Esophagus muscularis mucosa (tissue), 4 donors: ENCODE measurements around the gene ATXN10.

Experiments
- CTCF ChIP-seq, 3 experiments: fragments of 200-600 bp in 2 of 3; fragments of 450-650 bp in 1 of 3; sonication (generic) in 2 of 3; IDR thresholded peaks; one replicate each; pipeline ENCODE4 v1.5.1; 2017 to 2019; ENCODE audit warnings: antibody characterized with exemption in 3 of 3, mild to moderate bottlenecking in 2 of 3, moderate library complexity in 1 of 3
- EP300 ChIP-seq: sonication (generic); formaldehyde crosslinking; IDR thresholded peaks from one replicate; pipeline ENCODE4 v1.6.1; 2017; ENCODE audit warnings: antibody characterized with exemption
- POLR2A ChIP-seq: fragments of 450-650 bp; IDR thresholded peaks from one replicate; pipeline ENCODE4 v1.6.1; 2017; ENCODE audit warnings: antibody characterized with exemption, moderate library complexity, mild to moderate bottlenecking, low read depth
- POLR2AphosphoS5 ChIP-seq, 2 donors: sonication (generic); formaldehyde crosslinking; IDR thresholded peaks; one replicate each; pipeline ENCODE4 v1.6.1; 2017; ENCODE audit warnings: antibody characterized with exemption in 2 of 2

GRCh38 chr22:45717789-45718188 is 46.2 kb downstream of the ATXN10 start:
- TF ChIP-seq CTCF (IDR thresholded peaks at IDR 0.05) (no peak), POLR2AphosphoS5 (IDR thresholded peaks at IDR 0.05) (no peak), EP300 (no peak), POLR2A (no peak)
